ENCODE data around the gene INPP4B.

The INPP4B gene

GRCh38 chr4:142322996-142323395, 523.1 kb downstream of the INPP4B start:
- DNase-seq, result no peak

DNA sequence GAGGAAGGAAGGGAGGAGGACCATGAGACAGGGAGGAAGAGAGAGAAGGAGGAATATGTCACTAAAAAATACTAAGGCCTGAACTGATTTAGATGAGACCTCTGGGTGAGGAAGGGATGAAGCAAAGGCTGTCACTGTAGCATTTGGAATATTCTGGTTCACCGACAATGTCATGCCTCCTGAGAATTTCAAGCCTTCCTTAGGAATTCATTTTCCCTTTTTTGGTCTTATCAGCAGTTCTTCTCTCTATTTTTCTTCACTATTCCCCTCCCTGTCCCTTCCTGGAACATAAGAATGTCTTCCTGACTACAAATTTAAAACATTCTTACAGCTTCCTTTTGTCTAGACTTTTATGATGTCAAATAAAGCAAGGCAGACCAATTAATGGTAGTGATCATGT, 527.8 kb downstream of the INPP4B start:
- DNase-seq, result no peak

DNA sequence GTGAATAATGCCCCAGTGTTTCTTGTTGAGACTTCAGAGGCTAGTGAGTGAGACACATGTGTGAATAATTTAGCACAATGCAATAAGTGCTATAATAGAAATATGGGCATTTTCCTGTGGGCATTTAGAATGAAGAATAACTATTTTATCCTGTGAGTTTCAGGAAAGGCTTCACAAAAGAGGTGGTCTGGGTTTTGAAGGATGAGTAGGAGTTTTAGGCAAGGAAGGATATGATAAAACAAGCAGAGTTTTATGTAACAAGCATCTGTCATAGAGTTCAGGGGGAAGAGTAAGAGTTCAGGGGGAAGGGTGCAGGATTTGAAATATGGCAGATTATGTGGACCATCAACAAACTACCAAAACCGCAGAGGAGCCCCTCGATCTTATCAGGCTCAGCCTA, 529.2 kb downstream of the INPP4B start:
- no peak for DNase-seq

DNA sequence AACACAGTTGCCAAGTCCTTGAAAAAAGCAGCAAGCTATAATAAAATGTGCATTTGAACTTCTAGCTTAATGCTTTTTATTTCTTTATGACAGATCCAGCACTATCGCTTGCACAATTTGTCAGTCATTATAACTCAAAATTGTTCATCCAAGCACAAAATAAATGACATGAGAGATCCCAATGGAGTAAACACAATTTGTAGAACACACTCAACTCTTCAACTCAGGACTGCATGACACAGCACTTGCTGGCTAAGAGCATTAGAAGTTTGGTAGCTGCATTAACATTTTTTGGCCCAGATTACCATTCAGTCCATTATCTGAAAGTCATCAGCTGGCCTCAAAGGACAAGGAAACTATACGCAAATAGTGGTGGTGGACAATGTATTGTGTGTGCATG, 530.1 kb downstream of the INPP4B start:
- no peak for DNase-seq

GRCh38 chr4:142314686-142315085, 531.4 kb downstream of the INPP4B start:
- DNase-seq, result no peak

- DNase-seq, result no peak
Observed at GRCh38 chr4:142314247-142314646, 531.9 kb downstream of the INPP4B start.

DNA sequence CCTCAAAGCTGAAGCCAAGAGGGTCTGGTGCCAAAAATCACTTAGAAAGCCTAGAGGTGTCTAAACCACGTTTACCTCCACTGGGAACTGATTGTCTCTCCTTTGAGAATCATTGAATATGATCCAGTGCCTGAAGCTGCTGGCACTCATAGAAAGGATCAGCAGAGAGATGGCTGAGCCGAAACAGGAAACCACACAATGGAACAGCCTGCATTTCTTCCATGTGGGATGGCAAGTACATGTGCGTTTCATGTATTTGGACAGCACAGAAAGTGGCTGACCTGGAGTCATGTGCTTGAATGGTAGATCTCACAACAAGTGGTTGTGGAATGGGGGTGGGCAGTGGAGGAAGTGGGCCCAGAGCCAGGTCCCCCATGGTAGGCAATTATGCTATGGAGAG, 533.7 kb downstream of the INPP4B start:
- DNase-seq, result no peak

GRCh38 chr4:142311916-142312315, 534.2 kb downstream of the INPP4B start:
- DNase-seq, result no peak

DNA sequence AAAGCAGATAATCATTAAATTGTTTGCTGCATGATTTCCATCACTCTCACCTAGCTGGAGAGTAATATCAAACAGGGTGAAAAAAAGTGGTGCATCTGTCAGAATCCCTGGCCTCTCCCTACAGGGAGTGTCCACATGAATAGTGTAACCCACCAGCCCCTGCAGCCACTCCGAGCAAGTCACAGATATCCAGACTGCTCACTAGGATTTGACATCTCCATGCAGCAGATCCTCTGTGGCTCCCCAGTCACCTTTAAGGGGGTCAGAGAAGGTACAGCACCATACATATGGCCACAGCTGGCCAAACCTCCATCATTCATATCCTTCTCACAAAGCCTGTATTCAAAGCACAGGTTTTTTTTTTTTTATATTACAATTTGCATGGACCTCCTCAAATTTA, 536.3 kb downstream of the INPP4B start:
- DNase-seq, result no peak

GRCh38 chr4:142307857-142308256, 538.2 kb downstream of the INPP4B start:
- no peak for DNase-seq

DNA sequence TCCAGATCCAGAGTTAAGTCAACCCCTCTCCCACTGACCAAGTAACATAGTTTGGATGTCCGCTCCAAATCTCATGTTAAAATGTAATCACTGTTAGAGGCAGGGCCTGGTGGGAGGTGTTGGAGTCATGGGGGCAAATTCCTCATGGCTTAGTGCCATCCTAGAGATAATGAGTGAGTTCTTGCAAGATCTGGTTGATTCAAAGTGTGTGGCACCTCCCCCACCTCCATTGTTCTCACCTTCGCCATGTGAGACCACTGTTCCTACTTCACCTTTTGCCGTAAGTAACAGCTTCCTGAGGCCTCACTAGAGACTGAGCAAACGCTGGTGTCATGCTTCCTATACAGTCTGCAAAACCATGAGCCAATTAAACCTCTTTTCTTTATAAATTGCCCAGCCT, 548.8 kb downstream of the INPP4B start:
- DNase-seq, result no peak

DNA sequence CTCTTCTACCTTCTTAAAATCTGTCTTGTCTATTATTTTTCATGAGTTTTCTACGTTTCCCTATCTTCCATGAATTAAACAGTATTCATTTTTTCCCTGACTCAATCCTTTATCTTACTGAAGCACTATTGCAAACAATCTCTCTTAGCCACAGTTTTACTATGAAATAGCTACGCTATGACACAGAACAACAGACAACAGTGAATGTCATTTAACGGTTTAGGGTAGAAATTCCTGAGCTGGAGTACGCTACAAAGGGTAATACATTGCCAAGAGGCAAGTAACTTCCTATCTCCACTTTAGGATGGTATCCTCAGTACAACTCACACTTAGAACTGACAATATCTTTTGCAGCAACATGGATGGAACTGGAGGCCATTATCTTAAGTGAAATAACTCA, 552.6 kb downstream of the INPP4B start:
- DNase-seq, result no peak

DNA sequence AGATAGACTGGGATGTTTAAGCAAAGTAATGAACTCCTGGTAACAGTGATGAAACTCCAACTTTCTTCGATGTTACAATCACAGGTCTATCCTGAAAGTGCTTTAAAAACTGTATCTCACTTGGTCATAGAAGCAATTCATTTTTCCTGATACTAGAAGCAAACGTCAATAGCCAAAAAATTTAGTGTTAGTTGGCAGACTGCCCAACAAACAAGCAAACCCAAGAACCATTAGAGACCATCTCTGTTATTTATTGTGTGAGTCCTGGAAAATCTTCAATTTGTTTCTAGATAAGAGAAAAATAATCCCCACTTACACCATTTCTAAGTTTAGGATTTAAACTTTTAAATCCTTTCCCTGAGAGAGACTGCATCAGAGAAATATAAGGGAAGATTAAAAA, 553.9 kb downstream of the INPP4B start:
- DNase-seq, result no peak

- DNase-seq, result no peak
Observed at GRCh38 chr4:142291299-142292050, 554.6 kb downstream of the INPP4B start.

DNA sequence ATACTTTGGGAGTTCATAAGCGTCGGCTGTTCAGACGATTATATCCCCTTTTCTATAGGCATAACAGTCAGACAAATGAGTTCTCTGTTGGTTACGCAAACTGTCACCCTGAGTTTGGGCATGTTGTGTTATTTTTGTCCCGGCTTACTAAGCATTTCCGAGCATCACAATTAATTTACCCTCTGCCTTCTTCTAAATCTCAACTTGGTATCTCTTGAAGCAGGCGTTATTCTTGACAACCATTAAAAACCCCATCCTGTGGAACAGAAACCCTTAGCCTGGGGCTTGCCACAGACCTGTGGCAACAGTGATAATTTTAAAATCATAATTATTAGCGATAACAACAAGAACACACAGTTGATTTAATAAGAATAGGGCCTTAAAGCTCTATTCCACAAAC, 558.7 kb downstream of the INPP4B start:
- no peak for DNase-seq

GRCh38 chr4:142285222-142285583, 560.9 kb downstream of the INPP4B start:
- DNase-seq, result no peak

- DNase-seq, result no peak
Observed at GRCh38 chr4:142284402-142285221, 561.5 kb downstream of the INPP4B start.

DNA sequence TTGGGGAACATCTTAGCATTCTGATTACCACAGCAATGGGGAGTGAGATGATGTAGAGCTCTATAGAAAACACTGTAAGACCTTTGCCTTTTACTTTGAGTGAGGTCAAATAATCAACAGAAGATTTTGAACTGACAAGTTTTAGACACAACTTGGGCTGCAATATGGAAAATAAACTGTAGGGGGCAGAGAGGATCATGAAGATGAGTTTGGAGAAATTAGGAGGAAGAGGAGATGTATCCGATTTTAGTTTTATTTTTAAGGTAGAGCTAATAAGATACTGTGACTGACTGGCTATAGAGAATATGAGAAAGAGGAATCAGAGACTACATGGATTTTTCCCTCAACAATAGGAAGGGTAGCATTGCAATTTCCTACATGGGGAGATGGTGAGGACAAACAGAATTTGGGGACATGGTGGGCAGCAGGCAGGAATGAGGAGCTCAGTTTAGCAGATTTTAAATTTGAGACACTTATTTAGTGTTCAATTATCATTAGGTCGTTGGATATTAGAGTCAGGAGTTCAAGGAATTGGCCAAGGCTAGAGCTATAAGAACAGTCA, 563.1 kb downstream of the INPP4B start:
- no peak for DNase-seq

- no peak for DNase-seq
Observed at GRCh38 chr4:142281999-142282398, 564.1 kb downstream of the INPP4B start.

- no peak for DNase-seq
Observed at GRCh38 chr4:142278663-142279062, 567.4 kb downstream of the INPP4B start.

DNA sequence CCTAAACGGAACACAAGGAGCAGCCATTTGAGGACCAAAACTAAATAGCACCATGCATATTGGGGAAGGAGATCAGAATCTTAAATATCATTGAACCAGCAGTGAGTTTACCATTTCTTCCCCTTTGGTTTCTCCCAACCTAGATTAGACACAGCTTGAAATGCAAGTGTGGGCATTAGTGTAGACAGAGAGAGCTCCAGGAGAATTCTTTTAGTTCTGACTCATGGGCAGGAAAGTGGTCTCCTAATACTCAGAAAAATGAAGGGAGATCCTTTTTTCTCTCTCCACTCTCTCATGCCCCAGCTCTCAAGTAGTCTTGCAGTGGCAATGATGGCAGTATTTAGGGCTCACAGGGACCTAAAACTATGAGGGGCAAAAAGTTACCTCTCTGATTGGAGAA, 567.9 kb downstream of the INPP4B start:
- DNase-seq, result no peak

- no peak for DNase-seq
Observed at GRCh38 chr4:142274137-142274536, 572.0 kb downstream of the INPP4B start.

GRCh38 chr4:142272452-142272851, 573.6 kb downstream of the INPP4B start:
- DNase-seq, result no peak

- DNase-seq, result no peak
Observed at GRCh38 chr4:142271832-142272231, 574.3 kb downstream of the INPP4B start.

Measured in NK-92 treated with Interleukin-12 subunit alpha and Interleukin-12 subunit beta, amount 100 ng/mL, for 24 hours (cell line).